ENCODE measurements around the gene PALM.
A peak's percentile ranks its signal among the peaks of the same experiment; 100 is the strongest.

The PALM gene

GRCh38 chr19:782878-783668 is 74.3 kb downstream of the PALM start:
- DNase-seq, result no peak

- DNase-seq, result no peak
These were observed 75.8 kb downstream of the PALM start for GRCh38 chr19:784541-784940.

GRCh38 chr19:787536-787935 is 78.8 kb downstream of the PALM start:
- DNase-seq, result no peak

GRCh38 chr19:788686-788982 is 79.9 kb downstream of the PALM start:
- no peak for DNase-seq

- DNase-seq, result no peak
These were observed 80.4 kb downstream of the PALM start for GRCh38 chr19:788983-789700.

GRCh38 chr19:789701-790060 is 80.9 kb downstream of the PALM start:
- DNase-seq, result no peak

GRCh38 chr19:791007-791566 is 82.4 kb downstream of the PALM start:
- no peak for DNase-seq

- no peak for DNase-seq
These were observed 83.0 kb downstream of the PALM start for GRCh38 chr19:791567-792305.

- no peak for DNase-seq
These were observed 83.7 kb downstream of the PALM start for GRCh38 chr19:792306-792885.

GRCh38 chr19:793806-794205 is 85.1 kb downstream of the PALM start:
- no peak for DNase-seq

GRCh38 chr19:795073-795611 is 86.4 kb downstream of the PALM start:
- DNase-seq, result no peak

GRCh38 chr19:795691-796581 is 87.2 kb downstream of the PALM start:
- no peak for DNase-seq

GRCh38 chr19:796692-797527 is 88.2 kb downstream of the PALM start, which contains the start of gene PTBP1:
Gene PTBP1, plus strand, starts transcription at chr19:797452. Its CDS starts 46 bp downstream, at chr19:797498.
- peak; percentile 100 for DNase-seq

All from CD4-positive, alpha-beta T cell treated with Interleukin-21 for 1 hour (primary cell).